ENCODE results near the gene STX11.
A peak's percentile ranks its signal among the peaks of the same experiment; 100 is the strongest.

Gene STX11

DNA sequence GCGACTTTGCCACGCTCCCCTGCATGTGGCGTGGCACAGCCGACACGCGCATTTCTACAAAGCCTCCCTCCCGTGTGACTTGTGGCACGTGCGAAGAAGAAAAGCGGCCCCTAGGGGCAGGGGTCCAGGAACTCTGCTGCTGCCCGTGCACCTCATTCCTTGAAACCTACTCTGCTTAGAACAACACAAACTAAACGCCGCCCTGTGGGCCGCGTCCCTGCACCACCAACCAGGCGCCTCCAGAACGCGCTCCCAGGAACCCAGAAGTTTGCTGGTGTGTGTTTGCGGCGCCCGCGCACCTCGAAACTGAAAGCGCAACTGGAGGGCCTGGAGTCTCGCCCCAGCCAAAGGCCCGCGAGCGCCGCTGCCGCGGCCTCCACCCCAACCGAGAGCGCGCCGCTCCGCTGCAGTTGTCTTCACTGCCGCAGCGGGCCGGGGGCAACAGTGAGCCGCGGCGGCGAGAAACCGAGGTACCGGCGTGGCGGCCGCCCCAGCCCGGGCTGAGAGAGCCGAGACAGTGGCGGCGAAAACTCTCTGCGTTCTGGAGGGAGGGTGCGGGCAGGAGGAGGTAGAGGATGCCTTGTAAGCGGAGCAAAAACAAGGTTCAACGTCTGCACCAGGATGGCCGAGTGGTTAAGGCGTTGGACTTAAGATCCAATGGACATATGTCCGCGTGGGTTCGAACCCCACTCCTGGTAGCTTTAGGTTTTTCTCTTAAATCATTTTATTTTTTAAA lies 65.8 kb downstream of the STX11 start:
- peak overlapping the region; percentile 28 for H3K9ac ChIP-seq (ENCODE audit: low read length)
- no peak overlapping the region for H3K4ac ChIP-seq (ENCODE audit: low read depth, low read length)
- H2BK5ac ChIP-seq (ENCODE audit: low read depth, low read length, poor library complexity), result peak overlapping the region; percentile 30
- H3K4me3 ChIP-seq (ENCODE audit: low read depth, low read length), result peak overlapping the region; percentile 74
- H4K12ac ChIP-seq (ENCODE audit: low read depth, low read length), result peak overlapping the region; percentile 39
- H3K9me3 ChIP-seq (ENCODE audit: insufficient read depth, low read depth, low read length), result no peaks in the 10 kb centered on the region
- H3K18ac ChIP-seq (ENCODE audit: low read length), result peak overlapping the region; percentile 31
- peak overlapping the region; percentile 14 for H2BK12ac ChIP-seq (ENCODE audit: low read length)
- no peak overlapping the region for H3K23ac ChIP-seq (ENCODE audit: low read length)
- H3K4me1 ChIP-seq (ENCODE audit: control insufficient read depth in 1 of 2, insufficient read depth in 2 of 2, low read length in 2 of 2), result peaks cover 6 to 8% of the 10 kb centered on the region in 2 experiments
- peaks cover 2% of the 10 kb centered on the region for H3K79me2 ChIP-seq (ENCODE audit: control insufficient read depth, insufficient read depth, low read length, poor library complexity)
- H4K91ac ChIP-seq (ENCODE audit: low read depth, low read length), result no peak overlapping the region
- no peaks in the 10 kb centered on the region for H3K27me3 ChIP-seq (ENCODE audit: insufficient read depth, low read length)
- peak overlapping the region; percentile 68 for H2BK120ac ChIP-seq (ENCODE audit: insufficient read depth, low read length, poor library complexity)
- peak overlapping the region; percentile 59 for H4K8ac ChIP-seq (ENCODE audit: low read depth, low read length)
- peak overlapping the region; percentile 27 for H2AFZ ChIP-seq (ENCODE audit: insufficient read depth, low read length, poor library complexity)
- WGBS (ENCODE audit: extremely low coverage, insufficient coverage, insufficient read length), result no CpG with 5 or more reads among the region's 61 CpGs
- no peaks in the 10 kb centered on the region for H3K36me3 ChIP-seq (ENCODE audit: control insufficient read depth in 1 of 2, insufficient read depth in 2 of 2, low read length in 2 of 2)
- H3K79me1 ChIP-seq (ENCODE audit: low read length), result peaks cover 6% of the 10 kb centered on the region
- peak overlapping the region; percentile 82 for H3K27ac ChIP-seq (ENCODE audit: low read depth, low read length)
- H3K4me2 ChIP-seq (ENCODE audit: low read length), result peak overlapping the region; percentile 64
- H2AK5ac ChIP-seq (ENCODE audit: low read length), result no peak overlapping the region
- peak overlapping the region; percentile 51 for H3K14ac ChIP-seq (ENCODE audit: low read length)
- peak; percentile 98 for DNase-seq

GRCh38 chr6:144216668-144217218 lies 66.4 kb downstream of the STX11 start:
- Histone ChIP-seq H4K91ac (ENCODE audit: low read depth, low read length) (no peak overlapping the region), H3K18ac (ENCODE audit: low read length) (no peak overlapping the region), H3K4me1 (ENCODE audit: control insufficient read depth in 1 of 2, insufficient read depth in 2 of 2, low read length in 2 of 2) (peaks cover 6 to 8% of the 10 kb centered on the region in 2 experiments), H3K9me3 (ENCODE audit: insufficient read depth, low read depth, low read length) (no peaks in the 10 kb centered on the region), H4K12ac (ENCODE audit: low read depth, low read length) (no peak overlapping the region), H3K27ac (ENCODE audit: low read depth, low read length) (peak overlapping the region; percentile 82), H2BK120ac (ENCODE audit: insufficient read depth, low read length, poor library complexity) (peak overlapping the region; percentile 68), H3K79me2 (ENCODE audit: control insufficient read depth, insufficient read depth, low read length, poor library complexity) (peaks cover 2% of the 10 kb centered on the region), H3K4me2 (ENCODE audit: low read length) (peak overlapping the region; percentile 64), H3K14ac (ENCODE audit: low read length) (no peak overlapping the region), H3K79me1 (ENCODE audit: low read length) (peaks cover 6% of the 10 kb centered on the region), H2AK5ac (ENCODE audit: low read length) (no peak overlapping the region), H3K4me3 (ENCODE audit: low read depth, low read length) (peak overlapping the region; percentile 74), H2BK12ac (ENCODE audit: low read length) (no peak overlapping the region), H3K36me3 (ENCODE audit: control insufficient read depth in 1 of 2, insufficient read depth in 2 of 2, low read length in 2 of 2) (no peaks in the 10 kb centered on the region), H3K9ac (ENCODE audit: low read length) (no peak overlapping the region), H2AFZ (ENCODE audit: insufficient read depth, low read length, poor library complexity) (no peak overlapping the region), H4K8ac (ENCODE audit: low read depth, low read length) (no peak overlapping the region), H3K27me3 (ENCODE audit: insufficient read depth, low read length) (no peaks in the 10 kb centered on the region), H3K4ac (ENCODE audit: low read depth, low read length) (no peak overlapping the region), H2BK5ac (ENCODE audit: low read depth, low read length, poor library complexity) (peak overlapping the region; percentile 30), H3K23ac (ENCODE audit: low read length) (no peak overlapping the region)
- DNase-seq, result no peak
- no CpG with 5 or more reads among the region's 18 CpGs for WGBS (ENCODE audit: extremely low coverage, insufficient coverage, insufficient read length)

- Histone ChIP-seq H3K18ac (ENCODE audit: low read length) (no peak overlapping the region), H3K9me3 (ENCODE audit: insufficient read depth, low read depth, low read length) (no peaks in the 10 kb centered on the region), H3K4me2 (ENCODE audit: low read length) (peak overlapping the region; percentile 38), H3K14ac (ENCODE audit: low read length) (no peak overlapping the region), H3K36me3 (ENCODE audit: control insufficient read depth in 1 of 2, insufficient read depth in 2 of 2, low read length in 2 of 2) (no peaks in the 10 kb centered on the region), H3K23ac (ENCODE audit: low read length) (no peak overlapping the region), H3K79me1 (ENCODE audit: low read length) (peaks cover 6% of the 10 kb centered on the region), H3K27ac (ENCODE audit: low read depth, low read length) (no peak overlapping the region), H2AK5ac (ENCODE audit: low read length) (no peak overlapping the region), H3K4ac (ENCODE audit: low read depth, low read length) (no peak overlapping the region), H3K4me3 (ENCODE audit: low read depth, low read length) (no peak overlapping the region), H2BK12ac (ENCODE audit: low read length) (no peak overlapping the region), H3K79me2 (ENCODE audit: control insufficient read depth, insufficient read depth, low read length, poor library complexity) (peaks cover 2% of the 10 kb centered on the region), H3K27me3 (ENCODE audit: insufficient read depth, low read length) (no peaks in the 10 kb centered on the region), H2AFZ (ENCODE audit: insufficient read depth, low read length, poor library complexity) (peak overlapping the region; percentile 28), H2BK120ac (ENCODE audit: insufficient read depth, low read length, poor library complexity) (no peak overlapping the region), H4K12ac (ENCODE audit: low read depth, low read length) (no peak overlapping the region), H3K9ac (ENCODE audit: low read length) (no peak overlapping the region), H4K8ac (ENCODE audit: low read depth, low read length) (no peak overlapping the region), H2BK5ac (ENCODE audit: low read depth, low read length, poor library complexity) (no peak overlapping the region), H3K4me1 (ENCODE audit: control insufficient read depth in 1 of 2, insufficient read depth in 2 of 2, low read length in 2 of 2) (peaks cover 6 to 8% of the 10 kb centered on the region in 2 experiments), H4K91ac (ENCODE audit: low read depth, low read length) (no peak overlapping the region)
- DNase-seq, result no peak
- WGBS (ENCODE audit: extremely low coverage, insufficient coverage, insufficient read length), result no CpG with 5 or more reads among the region's 11 CpGs
Observed at GRCh38 chr6:144217264-144217663, 66.9 kb downstream of the STX11 start.

GRCh38 chr6:144217797-144218196 lies 67.5 kb downstream of the STX11 start:
- Histone ChIP-seq H3K14ac (ENCODE audit: low read length) (no peak overlapping the region), H4K12ac (ENCODE audit: low read depth, low read length) (no peak overlapping the region), H3K18ac (ENCODE audit: low read length) (no peak overlapping the region), H2BK12ac (ENCODE audit: low read length) (no peak overlapping the region), H3K36me3 (ENCODE audit: control insufficient read depth in 1 of 2, insufficient read depth in 2 of 2, low read length in 2 of 2) (no peaks in the 10 kb centered on the region), H2BK120ac (ENCODE audit: insufficient read depth, low read length, poor library complexity) (no peak overlapping the region), H3K79me2 (ENCODE audit: control insufficient read depth, insufficient read depth, low read length, poor library complexity) (peaks cover 2% of the 10 kb centered on the region), H3K27me3 (ENCODE audit: insufficient read depth, low read length) (no peaks in the 10 kb centered on the region), H3K4me1 (ENCODE audit: control insufficient read depth in 1 of 2, insufficient read depth in 2 of 2, low read length in 2 of 2) (peaks cover 6 to 12% of the 10 kb centered on the region in 2 experiments), H3K79me1 (ENCODE audit: low read length) (peaks cover 6% of the 10 kb centered on the region), H2AFZ (ENCODE audit: insufficient read depth, low read length, poor library complexity) (no peak overlapping the region), H3K4ac (ENCODE audit: low read depth, low read length) (no peak overlapping the region), H2AK5ac (ENCODE audit: low read length) (no peak overlapping the region), H3K23ac (ENCODE audit: low read length) (no peak overlapping the region), H4K8ac (ENCODE audit: low read depth, low read length) (no peak overlapping the region), H3K4me3 (ENCODE audit: low read depth, low read length) (no peak overlapping the region), H3K4me2 (ENCODE audit: low read length) (no peak overlapping the region), H2BK5ac (ENCODE audit: low read depth, low read length, poor library complexity) (no peak overlapping the region), H3K9ac (ENCODE audit: low read length) (no peak overlapping the region), H3K27ac (ENCODE audit: low read depth, low read length) (peak overlapping the region; percentile 30), H4K91ac (ENCODE audit: low read depth, low read length) (no peak overlapping the region), H3K9me3 (ENCODE audit: insufficient read depth, low read depth, low read length) (no peaks in the 10 kb centered on the region)
- no peak for DNase-seq
